Esophagus squamous epithelium (tissue), 4 donors: ENCODE results near the gene PPFIBP1.

Source experiments
- CTCF ChIP-seq, 6 experiments: fragments of 450-650 bp in 4 of 6; fragments of 200-600 bp in 2 of 6; sonication (generic) in 2 of 6; IDR thresholded peaks; one replicate each; pipeline ENCODE4 v1.5.1; 2016 to 2019; ENCODE audit warnings: antibody characterized with exemption in 6 of 6, mild to moderate bottlenecking in 4 of 6, moderate library complexity in 4 of 6
- POLR2A ChIP-seq, 4 donors: fragments of 450-650 bp; IDR thresholded peaks; one replicate each; pipeline ENCODE4 v1.6.1; 2017; ENCODE audit warnings: antibody characterized with exemption in 4 of 4, mild to moderate bottlenecking in 4 of 4, moderate library complexity in 3 of 4

GRCh38 chr12:27578689-27579372, 54.8 kb downstream of the PPFIBP1 start:
- no peak for TF ChIP-seq POLR2A (IDR thresholded peaks at IDR 0.05)
- TF ChIP-seq CTCF (IDR thresholded peaks at IDR 0.05): no peak
